NCI-H146 treated with DMSO at 0.1 percent for 48 hours (cell line): ENCODE measurements around the gene MYO3B.
"Not testable (repeated sequence)": the region's sequence is repeated elsewhere in the genome, so short reads cannot be mapped to it uniquely, and the experiment has no call there.

ENCODE experiments used
- DNase-seq: peaks from one replicate; lab custom pipeline; 2025; ENCODE audit not compliant: unreplicated experiment; lab: John Stamatoyannopoulos, UW

MYO3B gene

GRCh38 chr2:170212625-170213280, 34.8 kb downstream of the MYO3B start:
- DNase-seq = no peak

- not testable (repeated sequence) for DNase-seq
Measured at GRCh38 chr2:170213281-170213625, 35.3 kb downstream of the MYO3B start.

- no peak for DNase-seq
Measured at GRCh38 chr2:170213651-170214050, 35.7 kb downstream of the MYO3B start.

- DNase-seq = no peak
Measured at GRCh38 chr2:170214309-170214948, 36.5 kb downstream of the MYO3B start.

- no peak for DNase-seq
Measured at GRCh38 chr2:170215021-170215420, 37.1 kb downstream of the MYO3B start.

GRCh38 chr2:170216428-170216827, 38.5 kb downstream of the MYO3B start:
- DNase-seq = no peak

- no peak for DNase-seq
Measured at GRCh38 chr2:170216981-170217380, 39.0 kb downstream of the MYO3B start.

- DNase-seq = no peak
Measured at GRCh38 chr2:170217778-170218251, 39.9 kb downstream of the MYO3B start.

- peak; percentile 73 for DNase-seq
Measured at GRCh38 chr2:170218456-170218855, 40.5 kb downstream of the MYO3B start.

- no peak for DNase-seq
Measured at GRCh38 chr2:170218931-170219330, 41.0 kb downstream of the MYO3B start.

- DNase-seq = peak; percentile 38
Measured at GRCh38 chr2:170221317-170222288, 43.7 kb downstream of the MYO3B start.

GRCh38 chr2:170222298-170222697, 44.4 kb downstream of the MYO3B start:
- DNase-seq = no peak

GRCh38 chr2:170222842-170223241, 44.9 kb downstream of the MYO3B start:
- DNase-seq = no peak

GRCh38 chr2:170224692-170225294, 46.8 kb downstream of the MYO3B start:
- no peak for DNase-seq

GRCh38 chr2:170226216-170226615, 48.3 kb downstream of the MYO3B start:
- DNase-seq = no peak

GRCh38 chr2:170227507-170227947, 49.6 kb downstream of the MYO3B start:
- DNase-seq = no peak

- no peak for DNase-seq
Measured at GRCh38 chr2:170227951-170228350, 50.0 kb downstream of the MYO3B start.

GRCh38 chr2:170228429-170228828, 50.5 kb downstream of the MYO3B start:
- no peak for DNase-seq

GRCh38 chr2:170229125-170229524, 51.2 kb downstream of the MYO3B start:
- no peak for DNase-seq

GRCh38 chr2:170229744-170230143, 51.8 kb downstream of the MYO3B start:
- no peak for DNase-seq
